ENCODE results near the gene WDR70.

- TF ChIP-seq, protein P1, sequence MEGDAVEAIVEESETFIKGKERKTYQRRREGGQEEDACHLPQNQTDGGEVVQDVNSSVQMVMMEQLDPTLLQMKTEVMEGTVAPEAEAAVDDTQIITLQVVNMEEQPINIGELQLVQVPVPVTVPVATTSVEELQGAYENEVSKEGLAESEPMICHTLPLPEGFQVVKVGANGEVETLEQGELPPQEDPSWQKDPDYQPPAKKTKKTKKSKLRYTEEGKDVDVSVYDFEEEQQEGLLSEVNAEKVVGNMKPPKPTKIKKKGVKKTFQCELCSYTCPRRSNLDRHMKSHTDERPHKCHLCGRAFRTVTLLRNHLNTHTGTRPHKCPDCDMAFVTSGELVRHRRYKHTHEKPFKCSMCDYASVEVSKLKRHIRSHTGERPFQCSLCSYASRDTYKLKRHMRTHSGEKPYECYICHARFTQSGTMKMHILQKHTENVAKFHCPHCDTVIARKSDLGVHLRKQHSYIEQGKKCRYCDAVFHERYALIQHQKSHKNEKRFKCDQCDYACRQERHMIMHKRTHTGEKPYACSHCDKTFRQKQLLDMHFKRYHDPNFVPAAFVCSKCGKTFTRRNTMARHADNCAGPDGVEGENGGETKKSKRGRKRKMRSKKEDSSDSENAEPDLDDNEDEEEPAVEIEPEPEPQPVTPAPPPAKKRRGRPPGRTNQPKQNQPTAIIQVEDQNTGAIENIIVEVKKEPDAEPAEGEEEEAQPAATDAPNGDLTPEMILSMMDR (IDR thresholded peaks at IDR 0.05) = no peak
- TF ChIP-seq POLR2A (IDR thresholded peaks at IDR 0.05) = no peak
These were observed 414.0 kb downstream of the WDR70 start for GRCh38 chr5:37792975-37793631.
